ENCODE measurements around the gene SEMA3D. TPM values are rescaled to one million over a fixed set of nuclear protein-coding genes. Genes with fewer than 3 reads are reported as not detected.
A peak's percentile ranks its signal among the peaks of the same experiment; 100 is the strongest.

The SEMA3D gene
- total and polyA plus RNA-seq, 9 of the 15 experiments (the other 6 are each of a cell fraction or from before 2014, with no cell fraction given), result 0.01 to 0.10 (median 0.04) TPM; not detected in 1

DNA sequence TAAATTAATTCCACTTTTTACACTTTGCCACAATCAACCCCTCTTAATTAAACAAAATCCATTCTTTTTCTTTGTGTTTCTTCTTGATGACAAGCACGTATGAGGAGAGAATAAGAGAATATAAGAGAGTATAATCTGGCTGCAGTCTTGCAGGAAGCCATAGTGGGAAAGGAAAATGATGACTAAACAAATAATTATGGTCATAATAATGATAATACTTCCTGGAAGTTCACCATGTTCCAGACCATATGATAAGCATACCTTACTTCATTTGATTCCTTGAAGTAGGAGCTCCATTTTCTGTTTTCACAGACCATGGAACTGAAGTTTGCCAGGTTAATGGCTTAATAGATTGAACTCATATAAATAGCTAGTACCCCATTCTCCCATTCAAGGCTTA lies 237.8 kb downstream of the SEMA3D start (continued):
- TF ChIP-seq KLF10 (CRISPR knock-in tag; IDR thresholded peaks at IDR 0.05) (no peak), KLF1 (tag; IDR thresholded peaks at IDR 0.05) (no peak), CAMTA2 (CRISPR knock-in tag; conservative IDR thresholded peaks at IDR 0.05) (no peak), MAFK (IDR thresholded peaks at IDR 0.05; ENCODE audit: low read length) (peak; percentile 81)

DNA sequence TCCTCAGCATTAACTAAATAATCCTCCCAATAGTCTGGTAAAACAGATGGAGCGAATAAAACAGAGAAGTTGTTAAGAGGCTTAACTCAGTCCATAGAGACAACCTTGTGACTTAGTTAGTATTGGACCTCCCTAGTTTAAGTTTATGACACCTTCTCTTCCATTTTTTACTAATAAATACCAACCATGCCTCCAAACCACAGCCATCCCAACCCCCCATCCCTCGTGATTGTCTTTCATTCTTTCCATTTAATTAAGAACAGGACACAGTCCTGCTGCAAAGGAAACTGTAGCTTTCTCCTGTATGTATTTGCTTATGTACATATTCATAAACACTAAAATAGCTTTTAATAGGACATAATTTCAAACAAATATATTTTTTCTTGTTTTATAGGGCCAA lies 238.2 kb downstream of the SEMA3D start:
- no peak for ATAC-seq
- WGBS (ENCODE audit: insufficient coverage, low coverage, missing lambda C conversion rate), result 0% methylated on average over 2 of the region's 2 CpGs

More for the DNA sequence above, 238.2 kb downstream of the SEMA3D start:
- Histone ChIP-seq H3K9me1 (ENCODE audit: control insufficient read depth, insufficient read depth, low read length) (no peaks in the 10 kb centered on the region), H3K79me2 (ENCODE audit: control insufficient read depth, insufficient read depth, low read length) (no peaks in the 10 kb centered on the region), H3K4me2 (ENCODE audit: insufficient read depth, low read length) (no peak overlapping the region), H2AFZ (ENCODE audit: low read depth, low read length) (no peak overlapping the region; the same call in 1 of the 2 replicates), H3K9me3 (replicated peaks; ENCODE audit: control insufficient read depth, insufficient read depth, low read depth, low read length) (no peaks in the 10 kb centered on the region), H3K27ac (ENCODE audit: extremely low read depth, low read depth, low read length) (no peak overlapping the region), H4K20me1 (replicated peaks; ENCODE audit: control insufficient read depth, insufficient read depth, low read length) (no peaks in the 10 kb centered on the region), H3K4me3 (no peak overlapping the region), H3K36me3 (ENCODE audit: control insufficient read depth, insufficient read depth, low read length) (no peaks in the 10 kb centered on the region), H3K9ac (ENCODE audit: insufficient read depth in 1 of 2, low read depth in 2 of 2, low read length in 2 of 2) (no peak overlapping the region), H3K27me3 (ENCODE audit: control insufficient read depth in 2 of 2, insufficient read depth in 2 of 2, low read length in 2 of 2) (no peaks in the 10 kb centered on the region), H3K4me1 (replicated peaks in 1 of 2; ENCODE audit: control insufficient read depth in 2 of 2, insufficient read depth in 2 of 2, low read length in 2 of 2) (no peaks in the 10 kb centered on the region; a peak in 1 of 5 replicates)
- no TSS peak for BruUV-seq (replicated peaks)
- CTCF ChIA-PET (ENCODE audit: low intra/inter-chr PET ratio), result no interaction called here
- in situ Hi-C loops (cut with MboI) (no loop called here), intact Hi-C loops (cut with micrococcal nuclease) (no loop called here)
- DNase-seq (ENCODE audit: extremely low read depth in 1 of 4, low spot score in 3 of 4) (no peak), FAIRE-seq (no peak)
- POLR2A ChIA-PET, result no interaction called here
- TF ChIP-seq STAG1 (CRISPR knock-in tag; IDR thresholded peaks at IDR 0.05; ENCODE audit: borderline replicate concordance) (no peak), GTF2E2 (tag; IDR thresholded peaks at IDR 0.05) (no peak), HDAC2 (IDR thresholded peaks at IDR 0.05) (no peak), HDAC6 (IDR thresholded peaks at IDR 0.05; ENCODE audit: low read depth, low read length) (no peak), ZNF263 (CRISPR knock-in tag; IDR thresholded peaks at IDR 0.05; ENCODE audit: borderline replicate concordance) (no peak), GTF2A2 (tag; IDR thresholded peaks at IDR 0.05) (no peak), CHD2 (IDR thresholded peaks at IDR 0.05; ENCODE audit: low read depth, low read length) (no peak), CREB1 (IDR thresholded peaks at IDR 0.05) (no peak), CREB1 (CRISPR knock-in tag; IDR thresholded peaks at IDR 0.05) (no peak), HSF4 (CRISPR knock-in tag; IDR thresholded peaks at IDR 0.05; ENCODE audit: borderline replicate concordance) (no peak), ETS2 (tag; IDR thresholded peaks at IDR 0.05; ENCODE audit: borderline replicate concordance, poor library complexity, severe bottlenecking) (no peak), ZNF77 (CRISPR knock-in tag; IDR thresholded peaks at IDR 0.05) (no peak), HNRNPK (IDR thresholded peaks at IDR 0.05; ENCODE audit: low read depth, low read length, poor library complexity, severe bottlenecking) (no peak), POLR2H (tag; IDR thresholded peaks at IDR 0.05; ENCODE audit: low read depth) (no peak)
- TF ChIP-seq, protein P1, sequence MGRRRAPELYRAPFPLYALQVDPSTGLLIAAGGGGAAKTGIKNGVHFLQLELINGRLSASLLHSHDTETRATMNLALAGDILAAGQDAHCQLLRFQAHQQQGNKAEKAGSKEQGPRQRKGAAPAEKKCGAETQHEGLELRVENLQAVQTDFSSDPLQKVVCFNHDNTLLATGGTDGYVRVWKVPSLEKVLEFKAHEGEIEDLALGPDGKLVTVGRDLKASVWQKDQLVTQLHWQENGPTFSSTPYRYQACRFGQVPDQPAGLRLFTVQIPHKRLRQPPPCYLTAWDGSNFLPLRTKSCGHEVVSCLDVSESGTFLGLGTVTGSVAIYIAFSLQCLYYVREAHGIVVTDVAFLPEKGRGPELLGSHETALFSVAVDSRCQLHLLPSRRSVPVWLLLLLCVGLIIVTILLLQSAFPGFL (CRISPR knock-in tag; IDR thresholded peaks at IDR 0.05), result no peak

All from K562 (cell line).